HPDE6-E6E7 (cell line): ENCODE data around the gene GPR35.

Source experiments
- DNase-seq: peaks from one replicate; pipeline ENCODE4 v3.0.0; 2011; ENCODE audit warnings: missing footprints; ENCODE audit errors: extremely low spot score

The GPR35 gene

GRCh38 chr2:240589375-240589774 is 35.9 kb upstream of the GPR35 start:
- DNase-seq, result no peak

- DNase-seq, result no peak
Observed at GRCh38 chr2:240589850-240590525, 35.3 kb upstream of the GPR35 start.

- no peak for DNase-seq
Observed at GRCh38 chr2:240590681-240591111, 34.6 kb upstream of the GPR35 start.

GRCh38 chr2:240591226-240591625 is 34.1 kb upstream of the GPR35 start:
- no peak for DNase-seq

- no peak for DNase-seq
Observed at GRCh38 chr2:240591784-240592183, 33.5 kb upstream of the GPR35 start.

- DNase-seq, result no peak
Observed at GRCh38 chr2:240593026-240593702, 32.1 kb upstream of the GPR35 start.

- DNase-seq, result no peak
Observed at GRCh38 chr2:240593703-240594451, 31.4 kb upstream of the GPR35 start.

GRCh38 chr2:240594511-240595380 is 30.5 kb upstream of the GPR35 start:
- no peak for DNase-seq

- DNase-seq, result no peak
Observed at GRCh38 chr2:240595381-240596079, 29.8 kb upstream of the GPR35 start.

GRCh38 chr2:240596080-240596460 is 29.2 kb upstream of the GPR35 start:
- DNase-seq, result no peak

- DNase-seq, result no peak
Observed at GRCh38 chr2:240596491-240596931, 28.8 kb upstream of the GPR35 start.

- no peak for DNase-seq
Observed at GRCh38 chr2:240597054-240597418, 28.2 kb upstream of the GPR35 start.

GRCh38 chr2:240597419-240598181 is 27.7 kb upstream of the GPR35 start:
- DNase-seq, result no peak

- DNase-seq, result no peak
Observed at GRCh38 chr2:240598311-240598911, 26.9 kb upstream of the GPR35 start.

- DNase-seq, result no peak
Observed at GRCh38 chr2:240599141-240599583, 26.1 kb upstream of the GPR35 start.

GRCh38 chr2:240600451-240600961 is 24.8 kb upstream of the GPR35 start:
- DNase-seq, result no peak

GRCh38 chr2:240601061-240601830 is 24.0 kb upstream of the GPR35 start:
- DNase-seq, result no peak

GRCh38 chr2:240601831-240602160 is 23.5 kb upstream of the GPR35 start:
- no peak for DNase-seq
